HL-60/S4 treated with retinoic acid at 250 ng/mL for 4 days and 3 days (cell line): ENCODE measurements around the gene TYRO3.

Source experiments
- in situ Hi-C: fragments of 300-500 bp; cut with MboI; formaldehyde crosslinking; loops from 2 replicates; pipeline ENCODE4 v1.7.0; 2022; ENCODE audit warnings: low sequenced_read_pairs

TYRO3 gene

DNA sequence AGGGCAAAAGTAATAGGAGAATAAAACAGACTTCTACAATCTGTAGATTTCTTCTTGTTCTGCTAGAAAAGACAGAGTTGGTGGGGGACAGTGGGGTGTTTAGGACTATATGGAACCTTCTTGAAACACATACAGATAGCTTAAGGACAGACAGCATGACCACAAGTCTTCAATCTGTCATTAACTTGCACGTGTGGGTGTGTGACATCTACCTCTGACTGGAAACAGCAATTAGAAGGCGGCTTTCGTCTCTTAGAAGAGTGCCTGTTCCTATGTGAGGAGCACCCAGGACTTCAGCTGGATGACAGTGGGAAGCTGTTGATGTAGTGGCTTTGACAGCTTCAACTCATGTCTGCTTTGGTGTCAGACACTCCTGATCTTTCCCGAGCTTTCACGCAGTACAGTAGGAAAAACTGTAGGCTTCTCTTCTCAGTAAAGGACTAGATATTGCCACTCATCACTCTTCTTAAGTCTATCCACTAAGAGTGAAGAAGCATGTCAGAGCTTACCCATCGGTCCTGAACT, 44.5 kb downstream of the TYRO3 start:
- in situ Hi-C loops, result no loop called here

DNA sequence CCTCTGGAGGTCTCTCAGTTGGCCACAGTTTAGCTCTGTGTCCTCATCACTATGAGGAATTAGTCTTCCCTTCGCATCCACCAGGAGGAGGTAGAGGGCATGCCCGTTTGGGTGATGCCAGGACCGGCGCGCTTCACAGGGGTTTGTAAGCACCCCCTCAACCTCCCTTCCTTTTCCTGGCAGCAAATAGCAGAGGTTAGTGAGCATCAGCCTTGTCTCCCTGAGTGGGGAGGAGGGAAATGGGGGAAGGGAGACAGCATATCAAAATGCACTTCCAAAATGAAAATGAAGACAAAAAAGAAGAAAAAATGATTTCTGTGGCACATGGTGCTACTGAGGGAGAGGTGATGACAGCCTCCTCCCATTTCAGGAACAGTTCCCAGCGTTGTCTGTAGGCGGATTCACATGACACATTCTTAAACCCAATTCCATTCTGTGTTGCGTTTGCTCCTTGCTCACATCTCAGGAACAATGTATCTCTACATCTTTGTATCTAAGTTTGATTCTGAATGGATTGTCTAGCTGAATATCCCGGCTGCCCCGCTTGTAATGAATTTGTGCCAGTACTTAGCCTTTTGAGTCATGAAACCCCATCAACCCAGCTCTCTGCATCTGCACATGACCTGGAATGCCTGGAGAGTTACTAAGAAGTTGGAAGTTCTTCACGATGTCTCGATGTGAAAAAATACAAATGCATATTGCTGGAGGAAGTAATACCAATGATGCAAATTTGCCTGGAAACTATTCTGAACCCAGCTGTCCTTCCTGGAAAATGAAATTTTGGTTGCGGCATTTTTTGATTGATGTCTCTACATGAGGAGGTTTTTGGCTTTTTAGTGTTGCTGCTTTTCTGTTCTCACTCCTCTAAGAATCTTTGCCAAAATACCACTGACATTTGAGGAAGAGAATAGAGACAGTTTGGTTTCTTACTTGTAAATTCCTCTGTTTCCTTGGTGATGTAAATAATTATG, 45.2 kb downstream of the TYRO3 start:
- in situ Hi-C loops, result no loop called here

GRCh38 chr15:41605566-41605965, 46.6 kb downstream of the TYRO3 start:
- in situ Hi-C loops, result no loop called here

DNA sequence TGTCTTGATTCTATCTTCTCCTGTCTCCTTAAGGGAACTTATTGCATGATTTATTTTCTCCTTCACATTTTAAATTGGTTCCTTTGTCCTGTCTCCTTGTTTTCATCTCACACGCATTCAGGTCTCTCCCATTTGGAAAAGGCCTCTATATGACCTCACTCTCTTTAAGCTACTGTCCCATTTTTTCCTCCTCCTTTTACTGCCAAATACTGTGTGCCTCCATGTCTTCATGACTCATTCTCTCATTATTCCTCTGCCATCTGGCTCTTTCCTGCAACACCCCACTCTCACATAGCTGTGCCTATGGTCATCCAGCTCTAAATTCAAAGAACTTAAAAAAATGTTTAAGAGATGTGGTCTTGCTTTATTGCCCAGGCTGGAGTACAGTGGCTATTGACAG, 48.0 kb downstream of the TYRO3 start:
- in situ Hi-C loops, result no loop called here

- in situ Hi-C loops, result no loop called here
Measured at GRCh38 chr15:41609123-41609522, 50.1 kb downstream of the TYRO3 start.

DNA sequence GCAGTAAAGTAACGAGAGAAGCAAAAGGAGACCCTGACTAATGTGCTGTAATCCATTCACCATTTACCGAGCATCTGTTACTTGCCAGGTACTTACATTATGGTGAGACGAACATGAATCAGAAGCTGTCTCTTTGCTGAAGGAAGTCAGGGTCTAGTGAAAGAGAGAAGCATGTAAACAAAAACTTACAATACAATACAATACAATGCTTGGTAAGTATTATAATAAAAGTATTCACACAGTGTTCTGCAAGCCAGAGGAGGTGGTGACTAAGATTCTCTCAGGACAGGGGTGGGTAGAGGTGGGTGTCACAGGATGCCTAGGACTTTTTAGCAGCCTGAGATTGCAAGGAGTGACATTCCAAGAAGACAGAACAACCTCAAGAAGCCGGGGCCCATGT, 51.0 kb downstream of the TYRO3 start:
- in situ Hi-C loops, result no loop called here

DNA sequence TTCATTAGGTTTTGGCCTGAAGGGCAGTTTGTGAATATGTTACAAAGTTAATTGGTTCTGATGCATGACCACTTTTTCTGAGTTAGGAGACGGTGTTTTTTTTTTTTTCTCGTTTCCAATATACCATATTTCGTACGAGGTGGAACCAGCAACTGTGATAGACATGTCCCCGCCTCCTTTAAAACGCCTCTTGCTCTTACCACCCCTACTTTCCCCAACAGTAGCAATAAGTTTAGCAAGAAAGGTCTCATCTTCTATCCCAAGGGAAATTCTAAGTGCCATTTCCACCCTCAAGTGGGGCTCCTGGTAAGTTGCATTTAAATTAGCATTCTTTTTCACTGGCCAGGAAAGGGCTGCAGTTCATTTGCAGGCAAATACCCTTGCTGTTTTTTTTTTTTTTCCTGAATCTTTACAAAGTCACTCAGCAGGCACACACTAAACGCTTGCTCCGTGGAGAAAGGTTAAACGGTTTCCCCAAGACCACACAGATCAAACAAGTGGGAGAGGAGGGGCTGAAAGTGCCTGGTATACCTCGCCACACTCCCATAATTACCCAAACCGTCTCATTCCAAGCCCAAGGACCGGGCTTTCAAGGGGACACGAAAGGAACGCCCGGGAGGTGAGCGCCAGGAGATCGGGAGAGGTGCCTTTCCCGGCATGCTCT, 61.7 kb downstream of the TYRO3 start:
- in situ Hi-C loops, result no loop called here

- in situ Hi-C loops, result no loop called here
Measured at GRCh38 chr15:41621200-41622193, 62.5 kb downstream of the TYRO3 start.

- in situ Hi-C loops, result no loop called here
Measured at GRCh38 chr15:41622901-41623300, 63.9 kb downstream of the TYRO3 start.

GRCh38 chr15:41627203-41627602, 68.2 kb downstream of the TYRO3 start:
- in situ Hi-C loops, result no loop called here

GRCh38 chr15:41629463-41629862, 70.5 kb downstream of the TYRO3 start:
- in situ Hi-C loops, result no loop called here

DNA sequence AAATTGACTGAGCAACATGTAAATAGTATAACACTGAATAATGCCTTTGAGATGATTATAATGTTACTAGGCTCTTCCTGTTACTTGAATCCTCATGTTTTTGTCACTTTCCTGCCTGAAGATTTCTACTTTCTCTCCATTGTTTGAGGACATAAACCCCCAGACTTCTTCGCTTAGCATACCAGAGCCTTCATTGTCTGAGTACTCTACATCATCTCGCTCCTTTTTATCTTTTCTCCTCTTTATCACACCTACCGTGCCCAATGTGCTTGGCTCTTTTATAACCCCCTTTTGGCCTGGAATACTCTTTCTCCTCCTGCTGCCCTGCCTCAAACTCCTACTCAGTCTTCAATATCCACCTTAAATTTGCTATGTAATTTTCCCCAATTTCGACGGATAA, 70.9 kb downstream of the TYRO3 start:
- in situ Hi-C loops, result no loop called here

- in situ Hi-C loops, result no loop called here
Measured at GRCh38 chr15:41630616-41631217, 71.7 kb downstream of the TYRO3 start.

GRCh38 chr15:41631880-41632470, 73.0 kb downstream of the TYRO3 start:
- in situ Hi-C loops, result no loop called here
